Stimulated activated CD8-positive, alpha-beta memory T cell treated with anti-CD3 and anti-CD28 coated beads, Interleukin-12 subunit alpha, Interleukin-12 subunit beta, amount 100 ng/mL, for 24 hours (primary cell): ENCODE results near the gene BHMT2.

ENCODE experiments used
- DNase-seq: peaks from one replicate; pipeline ENCODE4 v3.0.0-alpha.2; 2020; ENCODE audit errors: extremely low read depth

Gene BHMT2, protein sequence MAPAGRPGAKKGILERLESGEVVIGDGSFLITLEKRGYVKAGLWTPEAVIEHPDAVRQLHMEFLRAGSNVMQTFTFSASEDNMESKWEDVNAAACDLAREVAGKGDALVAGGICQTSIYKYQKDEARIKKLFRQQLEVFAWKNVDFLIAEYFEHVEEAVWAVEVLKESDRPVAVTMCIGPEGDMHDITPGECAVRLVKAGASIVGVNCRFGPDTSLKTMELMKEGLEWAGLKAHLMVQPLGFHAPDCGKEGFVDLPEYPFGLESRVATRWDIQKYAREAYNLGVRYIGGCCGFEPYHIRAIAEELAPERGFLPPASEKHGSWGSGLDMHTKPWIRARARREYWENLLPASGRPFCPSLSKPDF

DNA sequence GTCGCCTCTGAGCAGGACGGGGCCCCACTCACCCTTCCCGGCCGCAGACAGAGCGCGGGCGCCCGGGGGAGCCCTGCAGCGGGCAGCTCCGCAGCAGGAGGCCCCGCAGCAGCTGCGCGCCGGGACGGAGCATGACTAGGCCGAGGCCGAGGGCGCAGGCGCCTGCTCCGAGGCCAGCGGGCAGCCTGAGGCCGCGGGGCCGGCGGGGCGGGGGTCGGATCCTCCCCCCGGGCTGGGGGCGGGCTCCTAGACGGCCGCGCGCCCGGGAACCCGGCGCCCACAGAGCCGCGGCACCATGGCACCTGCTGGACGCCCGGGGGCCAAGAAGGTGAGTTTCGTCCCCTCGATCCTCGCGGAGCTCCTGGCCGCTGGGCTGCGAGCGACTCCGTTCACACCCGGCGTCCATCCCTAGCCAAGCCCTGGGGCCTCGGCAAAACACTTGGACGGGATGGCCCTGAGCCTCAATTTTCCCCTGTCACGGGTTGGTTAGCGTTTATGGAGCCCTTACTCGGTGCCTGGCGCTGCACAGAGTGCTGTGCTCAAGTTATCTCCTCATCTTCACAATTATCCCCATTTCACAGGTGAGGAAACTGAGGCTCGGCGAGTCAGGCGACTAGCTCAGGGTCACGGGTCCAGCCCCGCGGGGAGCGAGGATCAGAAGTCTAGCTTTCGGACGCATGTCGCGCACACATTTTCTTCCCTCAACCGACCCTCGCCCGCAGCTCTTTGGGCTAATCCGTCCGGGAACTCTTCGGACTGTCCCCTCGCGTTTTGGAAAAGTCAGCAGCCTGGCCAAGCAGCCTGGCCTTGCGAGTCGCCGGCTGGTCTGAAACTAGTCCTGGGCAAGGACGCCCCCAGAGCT, at the start of gene BHMT2, which contains the start of gene DMGDH:
BHMT2 (plus strand) TSS at position 280 of the 862 bp plus-strand sequence; CDS start at position 296, 16 bp downstream.
DMGDH (minus strand) TSS at position 187 of the 862 bp plus-strand sequence; CDS start at position 133, 54 bp downstream.
- DNase-seq: no peak

DNA sequence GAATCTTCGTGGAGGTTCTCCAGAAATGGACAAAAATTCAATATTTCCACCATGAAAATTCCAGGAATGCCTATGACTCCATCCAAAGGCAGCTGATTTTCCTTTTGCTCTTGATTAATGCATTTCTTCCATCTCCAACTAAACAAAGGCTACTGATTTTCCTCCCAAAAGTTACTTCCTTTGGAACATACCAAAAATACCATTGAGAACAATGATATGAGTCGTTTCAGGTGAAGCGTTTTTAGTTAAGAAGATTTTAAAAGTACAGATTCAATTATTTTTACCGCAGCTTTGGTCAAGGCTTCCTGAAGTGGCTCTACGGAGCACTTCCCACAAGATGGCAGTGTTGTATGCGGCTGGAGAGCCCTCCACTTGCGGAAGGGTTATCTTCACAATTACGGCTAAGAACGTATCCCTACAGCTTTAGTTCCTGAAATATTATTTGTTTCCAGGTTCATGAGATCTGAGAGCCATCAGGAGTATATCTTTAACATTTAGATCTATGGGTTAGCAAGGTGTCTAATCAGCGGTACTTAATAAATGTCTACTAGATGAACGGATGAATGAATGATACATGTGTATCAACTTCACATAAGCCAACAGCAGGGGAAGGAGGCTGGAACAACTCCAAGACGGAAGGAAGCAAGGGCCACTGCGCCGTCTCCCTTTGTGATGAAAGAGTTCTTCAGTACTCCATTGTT, 48.6 kb upstream of the BHMT2 start:
- no peak for DNase-seq

DNA sequence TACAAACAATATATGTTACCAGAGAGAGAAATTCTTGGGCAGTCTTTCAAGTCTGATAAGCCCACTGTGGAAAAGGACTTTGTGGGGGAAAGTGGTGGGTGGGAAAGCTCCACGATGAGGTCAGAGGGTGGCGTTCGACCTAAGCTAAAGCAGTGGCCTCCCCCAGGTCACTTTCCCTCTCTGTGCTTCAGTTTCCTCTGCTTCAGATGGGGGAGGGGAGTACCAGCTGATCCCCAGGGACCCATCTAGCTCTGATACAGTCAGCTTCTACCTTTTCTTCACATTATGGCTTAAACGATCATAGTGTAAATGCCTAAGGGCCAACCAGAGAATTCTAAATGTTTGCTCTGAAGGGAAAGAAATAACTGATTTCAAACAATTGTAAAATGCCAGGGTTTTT, 47.8 kb upstream of the BHMT2 start:
- DNase-seq: no peak

DNA sequence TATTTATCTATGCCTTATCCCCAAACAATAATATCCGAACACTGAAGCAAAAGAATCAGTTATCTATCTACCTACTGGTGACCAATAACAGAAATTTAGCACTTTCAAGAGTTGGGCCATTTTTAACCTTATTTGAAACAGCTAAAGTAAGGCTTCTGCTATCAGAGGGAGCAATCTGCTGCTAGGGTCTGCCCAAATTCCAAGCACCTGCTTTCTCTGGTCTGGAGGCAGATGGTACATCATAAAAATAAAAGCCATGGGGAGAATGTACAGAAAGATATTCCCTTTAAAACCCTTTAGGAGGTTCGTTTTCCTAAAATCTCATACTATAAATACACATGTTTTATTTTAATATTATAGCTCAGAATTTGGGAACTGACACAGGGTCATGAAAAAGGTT, 46.8 kb upstream of the BHMT2 start:
- no peak for DNase-seq

DNA sequence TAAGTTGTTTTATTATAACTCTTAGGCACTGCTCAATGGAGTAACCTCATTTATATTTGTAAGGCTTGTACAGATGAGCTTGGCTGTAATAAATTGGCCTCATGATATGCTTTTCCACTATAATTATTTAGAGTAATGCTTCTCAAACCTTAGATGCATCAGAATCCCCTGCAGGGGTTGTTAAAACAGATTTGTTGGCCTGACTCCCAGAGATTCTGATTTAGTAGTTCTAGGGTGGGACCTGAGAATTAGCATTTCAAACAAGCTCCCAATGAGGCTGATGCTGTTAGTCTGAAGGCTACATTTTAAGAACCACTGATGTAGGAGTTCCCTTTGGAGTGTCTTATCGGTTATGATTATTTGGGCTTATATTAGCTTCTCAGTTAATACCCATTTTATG, 46.2 kb upstream of the BHMT2 start:
- DNase-seq: no peak

DNA sequence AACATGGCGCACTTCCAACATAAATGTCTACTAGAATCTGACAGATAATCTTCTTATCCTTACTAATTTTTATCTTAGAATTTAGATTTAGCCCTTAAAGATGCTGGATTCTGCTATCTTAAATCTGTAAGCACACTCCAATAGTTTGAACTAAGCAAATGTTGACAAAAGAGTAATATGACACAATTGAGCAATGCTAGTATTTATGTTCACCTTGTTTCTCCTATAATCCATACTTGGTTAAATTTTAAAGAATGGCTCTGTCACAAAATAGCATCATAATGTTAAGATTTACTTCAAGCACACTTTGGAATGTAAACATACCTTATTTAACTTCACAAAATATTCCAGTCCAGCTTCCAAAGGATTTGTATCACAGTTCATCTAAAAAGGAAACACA, 45.6 kb upstream of the BHMT2 start:
- no peak for DNase-seq

DNA sequence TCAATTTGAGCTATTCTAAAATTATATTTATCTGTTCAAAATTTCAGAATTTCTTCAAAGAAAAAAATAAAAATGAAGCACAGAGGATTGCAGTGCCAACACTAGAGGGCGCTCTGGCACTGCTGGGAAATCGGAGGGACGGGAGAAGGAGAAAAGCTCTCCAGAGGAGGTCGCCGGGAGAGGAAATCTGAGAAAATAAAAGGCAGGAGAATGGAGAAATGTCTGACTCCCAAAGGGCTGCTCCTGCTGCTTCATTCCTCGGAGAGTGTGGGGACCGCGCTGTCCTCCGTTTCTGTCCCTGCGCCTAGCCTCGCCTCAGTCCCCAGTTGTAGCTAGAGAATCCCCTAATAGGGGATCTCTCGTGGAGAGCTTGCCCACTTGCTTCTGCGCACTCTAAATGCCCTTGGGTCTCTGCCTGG, 44.5 kb upstream of the BHMT2 start:
- peak; percentile 5 for DNase-seq

DNA sequence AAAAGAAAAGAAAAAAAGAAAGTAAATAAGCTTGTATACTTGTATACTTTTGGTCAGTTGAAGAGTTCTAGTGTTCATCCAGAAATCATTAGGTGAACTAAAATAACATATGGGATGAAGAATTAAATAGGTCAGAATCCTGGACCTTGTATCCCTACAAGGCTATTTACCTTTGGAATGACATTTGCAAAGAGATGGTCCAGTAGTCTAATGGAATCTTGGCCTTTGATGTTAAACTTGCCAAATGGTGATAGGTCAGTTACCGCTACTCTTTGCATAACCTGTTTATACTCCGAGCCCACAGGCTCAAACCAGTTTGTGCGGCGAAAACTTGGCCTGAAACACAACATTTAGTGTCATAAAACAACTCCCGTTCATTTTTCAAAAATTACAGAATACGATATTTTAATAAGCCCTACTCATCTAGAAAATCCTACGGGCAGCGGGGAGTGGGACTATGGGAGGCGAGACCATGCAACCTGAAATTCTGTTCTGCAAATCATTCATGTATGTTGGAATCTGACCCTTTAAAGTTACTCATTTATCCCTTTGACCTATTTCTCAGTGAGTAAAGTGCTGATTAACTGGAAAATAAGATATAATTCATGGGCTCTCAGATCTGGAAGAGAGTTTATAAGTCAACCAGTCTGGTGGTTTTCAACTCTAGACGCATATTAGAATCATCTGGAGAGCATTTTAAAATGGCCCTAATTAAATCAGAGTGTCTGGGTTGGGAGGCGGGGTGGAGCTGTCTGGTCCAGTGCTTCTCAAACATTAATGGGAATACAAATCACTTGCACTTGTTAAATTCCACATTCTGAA, 38.7 kb upstream of the BHMT2 start:
- no peak for DNase-seq

DNA sequence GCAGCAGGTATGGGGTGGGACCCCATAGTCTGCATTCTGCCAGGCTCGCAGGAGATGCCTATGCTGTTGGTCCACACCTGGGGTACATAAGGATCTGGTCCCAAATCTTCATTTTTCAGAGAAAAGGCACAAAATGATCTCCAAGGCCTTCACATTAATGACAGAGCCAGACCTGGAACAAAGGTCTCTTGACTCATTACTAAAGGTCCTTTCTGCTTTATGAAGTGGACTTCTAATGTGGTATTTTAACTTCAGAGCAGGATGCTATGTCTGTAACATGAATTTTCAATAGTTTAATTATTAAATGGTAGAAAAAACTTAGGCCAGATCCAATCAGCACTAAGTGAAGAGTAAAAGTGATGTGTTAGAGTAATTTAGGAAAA, 38.1 kb upstream of the BHMT2 start:
- DNase-seq: no peak

DNA sequence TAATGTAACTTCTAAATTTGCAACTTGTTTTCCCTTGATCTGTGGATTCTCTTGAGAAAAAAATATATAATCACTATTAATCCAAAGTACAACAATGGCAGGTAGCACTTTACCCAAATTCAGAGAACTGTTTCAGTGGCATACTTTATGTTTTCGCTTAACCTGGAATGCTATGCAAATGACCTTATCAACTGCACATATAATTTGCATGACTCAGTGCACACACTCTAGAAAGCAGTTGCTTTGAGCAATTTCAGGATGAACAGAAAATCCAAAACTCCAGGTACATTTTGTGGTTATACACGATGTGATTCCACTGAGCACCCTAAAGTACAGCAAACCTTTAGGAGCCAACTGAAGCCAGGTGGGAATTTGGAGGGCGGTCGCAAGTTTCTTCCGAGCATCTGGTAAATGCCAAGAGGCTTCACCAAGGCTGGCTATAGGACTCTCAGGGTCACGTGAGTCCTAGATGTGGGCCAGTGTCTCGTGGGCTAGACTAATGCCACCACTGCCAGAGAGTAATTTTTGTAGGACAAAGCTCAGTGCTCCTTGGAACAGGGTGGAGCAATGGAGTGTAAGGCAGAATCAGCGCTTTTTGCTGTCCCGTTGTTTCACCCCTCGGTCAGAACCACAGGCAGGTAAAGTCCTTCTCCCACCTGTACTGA, 37.4 kb upstream of the BHMT2 start:
- DNase-seq: no peak

DNA sequence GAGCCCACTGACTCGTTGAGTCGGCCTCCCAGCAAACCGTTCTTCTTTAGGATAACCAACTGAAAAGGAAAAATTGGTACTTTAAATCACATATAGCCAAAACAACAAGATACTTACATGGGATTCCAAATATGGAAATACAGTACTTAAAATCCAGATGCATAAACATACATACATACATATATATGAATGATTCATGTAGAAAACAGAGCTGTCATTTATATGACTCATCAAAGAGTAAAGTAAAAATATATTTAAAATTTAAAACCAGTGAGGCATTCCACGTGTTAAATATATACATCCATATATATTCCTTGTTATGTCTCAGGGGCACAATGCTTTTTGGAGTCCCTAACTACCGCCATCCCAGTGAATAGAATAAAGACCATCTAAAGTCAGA, 36.8 kb upstream of the BHMT2 start:
- no peak for DNase-seq

DNA sequence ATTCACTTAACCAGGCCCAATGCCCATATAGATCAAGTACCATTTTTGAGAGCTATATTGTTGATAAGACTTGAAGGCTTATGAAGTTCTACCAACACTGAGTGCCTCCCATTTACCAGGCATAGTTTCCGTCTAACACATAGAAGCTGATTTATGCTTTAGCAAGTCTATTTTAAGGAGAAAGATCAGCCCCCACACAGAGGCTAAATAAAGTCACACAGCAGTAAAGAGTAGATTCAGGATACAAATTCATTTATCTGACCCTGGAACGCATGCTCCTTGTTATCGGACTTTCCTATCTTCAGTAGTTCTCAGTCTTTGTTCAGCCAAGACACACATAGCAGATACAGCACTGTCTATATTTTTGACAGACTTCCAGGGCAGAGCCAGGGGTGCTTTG, 34.3 kb upstream of the BHMT2 start:
- DNase-seq: no peak

DNA sequence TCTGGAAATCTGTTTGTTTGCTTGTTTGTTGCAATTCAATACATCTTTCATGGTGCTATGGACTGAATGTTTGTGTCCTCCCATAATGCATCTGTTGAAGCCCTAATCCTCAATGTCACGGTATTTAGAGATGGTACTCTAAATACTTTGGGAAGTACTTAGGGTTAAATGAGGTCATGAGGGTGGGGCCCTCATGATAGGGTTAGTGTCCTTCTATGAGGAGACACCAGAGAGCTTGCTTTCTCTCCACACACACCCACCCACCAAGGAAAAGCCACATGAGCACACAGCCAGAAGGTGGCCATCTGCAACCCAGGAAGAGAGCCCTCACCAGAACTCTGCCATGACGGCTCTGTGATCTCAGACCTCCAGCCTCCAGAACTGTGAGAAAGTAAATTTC, 32.8 kb upstream of the BHMT2 start:
- no peak for DNase-seq

DNA sequence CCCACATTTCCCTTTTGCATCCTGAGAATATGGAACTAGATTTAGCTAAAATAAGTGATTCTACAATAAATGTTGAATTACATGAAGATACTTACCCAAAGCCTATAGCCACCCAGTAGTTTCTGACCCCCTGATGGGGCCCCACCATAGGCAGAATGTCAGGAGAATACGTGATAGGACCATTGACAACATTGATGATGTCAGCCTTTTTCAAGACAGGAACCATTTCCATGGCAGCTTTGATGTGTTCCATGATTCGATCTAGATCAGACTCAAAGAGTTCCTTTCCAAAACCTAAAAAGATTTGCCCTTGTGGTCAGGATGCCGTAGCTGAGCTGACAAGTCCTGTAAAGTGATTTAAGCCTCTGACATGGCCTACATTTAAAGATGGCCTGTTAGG, 27.4 kb upstream of the BHMT2 start:
- DNase-seq: no peak

DNA sequence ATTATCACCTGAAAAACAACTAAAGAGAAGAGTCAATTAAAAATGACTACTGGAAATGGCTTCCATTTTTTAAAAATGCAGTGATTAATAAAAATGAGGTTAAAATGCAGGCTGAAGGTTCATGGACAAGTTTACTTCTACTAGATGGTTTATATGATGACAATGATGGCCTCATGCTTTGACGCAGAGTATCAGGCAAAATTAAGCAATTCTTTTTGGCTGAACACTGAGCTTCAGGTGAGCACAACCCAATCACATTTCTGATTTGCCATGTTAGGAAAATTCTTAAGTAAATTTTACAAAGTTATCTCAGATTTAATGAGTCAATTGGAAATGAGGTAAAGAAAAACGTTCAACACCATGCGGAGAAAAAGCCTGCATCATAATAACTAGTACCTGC, 22.4 kb upstream of the BHMT2 start:
- no peak for DNase-seq

DNA sequence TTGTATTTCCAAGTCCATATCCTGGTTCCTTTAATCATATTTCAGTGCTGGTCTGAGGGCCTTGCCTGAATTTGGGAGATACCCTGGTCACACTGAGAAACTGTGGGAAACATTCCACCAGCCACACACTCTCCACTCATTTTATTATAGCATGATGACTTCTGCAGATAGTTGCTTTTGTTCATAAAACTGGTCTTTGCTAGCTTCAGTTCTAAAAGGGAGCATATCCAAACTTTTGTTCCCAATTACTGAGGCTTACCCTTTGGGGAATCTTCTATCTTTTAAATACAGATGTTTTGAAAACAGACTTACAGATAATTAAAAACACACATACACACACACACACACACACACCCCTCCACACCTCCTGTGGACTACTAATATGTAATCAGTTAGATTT, 21.1 kb upstream of the BHMT2 start:
- DNase-seq: no peak

DNA sequence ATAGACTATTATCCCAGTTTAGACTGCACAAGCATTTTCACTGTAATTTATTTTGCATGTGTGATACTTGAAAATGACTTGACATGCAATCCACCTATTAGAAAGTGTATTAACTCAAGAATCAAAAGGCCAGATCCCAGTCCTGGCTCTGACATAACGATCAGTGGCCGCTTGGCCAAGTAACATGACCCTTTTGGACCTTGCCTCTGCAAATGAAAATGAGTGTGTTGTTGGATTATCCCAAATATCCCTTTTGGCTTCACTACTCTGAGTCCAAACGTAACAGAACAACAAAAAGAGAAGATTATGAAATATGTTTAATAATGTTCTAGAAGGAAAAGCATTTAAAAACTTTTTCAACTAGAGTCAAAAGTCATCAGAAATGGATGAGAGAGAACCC, 19.1 kb upstream of the BHMT2 start:
- no peak for DNase-seq

DNA sequence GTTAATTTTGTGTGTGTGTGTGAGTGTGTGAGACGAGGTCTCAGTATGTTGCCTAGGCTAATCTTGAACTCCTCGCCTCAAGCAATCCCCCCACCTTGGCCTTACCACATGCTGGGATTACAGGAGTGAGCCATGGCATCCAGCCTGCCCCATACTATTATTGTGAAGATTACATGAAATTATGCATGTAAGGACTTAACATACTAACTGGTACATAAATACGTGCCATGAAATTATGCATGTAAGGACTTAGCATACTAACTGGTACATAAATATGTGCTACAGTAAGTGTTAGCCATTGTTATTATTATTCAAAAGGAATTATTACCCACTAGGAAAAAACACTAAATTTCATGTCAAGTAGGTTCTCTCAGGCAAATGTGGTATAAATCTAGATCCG, 16.2 kb upstream of the BHMT2 start:
- DNase-seq: no peak

DNA sequence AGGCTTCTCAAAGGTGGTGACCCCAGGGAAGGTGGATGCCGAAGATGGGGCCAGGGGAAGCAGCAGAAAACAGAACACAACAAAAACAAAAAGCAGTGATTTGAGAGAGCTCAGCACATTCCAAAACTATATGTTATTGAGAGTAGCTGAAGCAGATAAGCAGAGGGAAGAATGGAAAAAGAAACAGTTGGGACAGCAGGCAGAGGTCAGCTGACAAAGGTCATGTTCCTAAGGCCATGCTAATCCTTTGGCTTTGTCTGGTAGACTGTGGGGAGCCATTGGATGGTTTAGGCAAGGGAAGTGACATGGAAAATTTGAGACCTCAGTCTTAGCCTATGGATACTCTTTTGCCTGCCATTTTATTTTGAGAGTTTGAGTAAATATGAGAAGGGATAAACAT, 14.6 kb upstream of the BHMT2 start:
- no peak for DNase-seq

DNA sequence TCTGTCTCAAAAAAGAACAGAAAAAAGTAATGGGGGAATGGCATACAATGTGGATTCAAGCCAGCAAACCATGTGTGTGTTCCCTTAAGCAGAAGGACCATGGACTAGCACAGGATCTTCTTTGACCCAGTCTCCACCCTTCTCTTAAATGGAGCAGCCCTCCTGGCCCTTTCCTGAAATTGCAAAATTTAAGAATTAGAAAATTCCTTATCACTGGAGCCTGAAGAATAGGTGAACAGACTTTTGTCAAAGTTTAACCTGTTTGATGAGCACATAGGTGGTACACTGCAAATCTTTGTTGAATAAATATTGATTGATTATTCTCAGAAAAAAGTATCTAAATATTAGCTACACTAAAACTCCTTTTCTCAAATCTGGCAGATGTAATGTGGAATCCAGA, 12.7 kb upstream of the BHMT2 start:
- no peak for DNase-seq

DNA sequence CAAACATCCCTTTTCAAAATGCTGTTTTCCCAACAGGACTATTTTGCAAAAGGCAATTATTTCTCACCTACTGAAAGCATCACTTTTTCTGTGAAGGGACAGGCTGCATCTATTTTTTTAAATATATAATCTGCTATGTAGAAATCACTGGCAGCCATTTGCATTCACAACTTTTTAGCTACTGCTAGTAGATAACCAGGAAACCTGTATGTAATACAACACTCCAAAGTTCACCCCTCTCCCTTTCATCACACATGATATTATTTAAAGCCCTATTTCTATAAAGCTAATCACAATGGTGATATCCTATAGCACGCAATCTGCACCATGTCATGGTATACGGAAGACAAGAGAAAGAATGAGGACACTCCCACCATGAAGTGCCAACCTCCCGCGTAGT, 9.9 kb upstream of the BHMT2 start:
- no peak for DNase-seq
